HEK293 (cell line): ENCODE results near the gene NFATC1.

ENCODE experiments used
- CTCF ChIP-seq: fragments of 450-650 bp; formaldehyde crosslinking; IDR thresholded peaks from 2 replicates; pipeline ENCODE4 v1.5.1; 2016; ENCODE audit warnings: missing biosample characterization, missing genetic modification characterization
- KLF1 ChIP-seq: fragments of 450-650 bp; formaldehyde crosslinking; IDR thresholded peaks from 2 replicates; pipeline ENCODE4 v1.5.1; 2016; ENCODE audit warnings: missing biosample characterization, missing genetic modification characterization
- PATZ1 ChIP-seq: fragments of 450-650 bp; formaldehyde crosslinking; IDR thresholded peaks from 2 replicates; pipeline ENCODE4 v1.5.1; 2016; ENCODE audit warnings: missing biosample characterization, missing genetic modification characterization
- ZBTB10 ChIP-seq: fragments of 450-650 bp; formaldehyde crosslinking; IDR thresholded peaks from 2 replicates; pipeline ENCODE4 v1.5.1; 2016; ENCODE audit warnings: missing biosample characterization, missing genetic modification characterization
- ZNF335 ChIP-seq: fragments of 450-650 bp; formaldehyde crosslinking; conservative IDR thresholded peaks from 2 replicates; pipeline ENCODE4 v1.5.1; 2016; ENCODE audit warnings: missing biosample characterization, missing genetic modification characterization
- ZNF514 ChIP-seq: fragments of 450-650 bp; formaldehyde crosslinking; IDR thresholded peaks from 2 replicates; pipeline ENCODE4 v1.5.1; 2016; ENCODE audit warnings: missing biosample characterization, missing genetic modification characterization

GRCh38 chr18:79558196-79558932 is 162.6 kb downstream of the NFATC1 start:
- TF ChIP-seq PATZ1 (tag by site-specific recombination) (no peak), CTCF (tag by site-specific recombination) (no peak), ZNF514 (tag by site-specific recombination) (no peak), KLF1 (tag by site-specific recombination) (no peak), ZNF335 (tag by site-specific recombination) (no peak), ZBTB10 (no peak)
